ENCODE data around the gene PLK1.

PLK1 gene

GRCh38 chr16:23682181-23682580 is 3.5 kb downstream of the PLK1 start:
- DNase-seq: no peak

GRCh38 chr16:23683487-23683886 is 4.8 kb downstream of the PLK1 start:
- no peak for DNase-seq

GRCh38 chr16:23687034-23687808 is 8.5 kb downstream of the PLK1 start:
- DNase-seq: no peak

- DNase-seq: no peak
Measured at GRCh38 chr16:23689442-23690187, 10.9 kb downstream of the PLK1 start.

GRCh38 chr16:23690771-23691482 is 12.2 kb downstream of the PLK1 start:
- no peak for DNase-seq

GRCh38 chr16:23691483-23692189 is 12.9 kb downstream of the PLK1 start:
- DNase-seq: no peak

- DNase-seq: no peak
Measured at GRCh38 chr16:23692190-23692837, 13.6 kb downstream of the PLK1 start.

GRCh38 chr16:23694265-23694643 is 15.6 kb downstream of the PLK1 start:
- DNase-seq: no peak

GRCh38 chr16:23694644-23695373 is 16.1 kb downstream of the PLK1 start:
- DNase-seq: no peak

GRCh38 chr16:23695756-23696155 is 17.1 kb downstream of the PLK1 start:
- DNase-seq: no peak

- peak; percentile 6 for DNase-seq
Measured at GRCh38 chr16:23699100-23699499, 20.4 kb downstream of the PLK1 start.

GRCh38 chr16:23700093-23700492 is 21.4 kb downstream of the PLK1 start:
- no peak for DNase-seq

- no peak for DNase-seq
Measured at GRCh38 chr16:23700509-23700908, 21.8 kb downstream of the PLK1 start.

GRCh38 chr16:23701045-23701444 is 22.4 kb downstream of the PLK1 start:
- no peak for DNase-seq

GRCh38 chr16:23702951-23703350 is 24.3 kb downstream of the PLK1 start:
- no peak for DNase-seq

- no peak for DNase-seq
Measured at GRCh38 chr16:23704772-23705516, 26.3 kb downstream of the PLK1 start.

- no peak for DNase-seq
Measured at GRCh38 chr16:23705517-23705902, 26.8 kb downstream of the PLK1 start.

- DNase-seq: no peak
Measured at GRCh38 chr16:23706439-23706838, 27.8 kb downstream of the PLK1 start.

GRCh38 chr16:23709536-23709935 is 30.8 kb downstream of the PLK1 start:
- no peak for DNase-seq

GRCh38 chr16:23710008-23710407 is 31.3 kb downstream of the PLK1 start:
- no peak for DNase-seq

- DNase-seq: no peak
Measured at GRCh38 chr16:23710504-23710903, 31.8 kb downstream of the PLK1 start.
